ENCODE results near the gene WRNIP1. TPM values are rescaled to one million over a fixed set of nuclear protein-coding genes. Genes with fewer than 3 reads are reported as not detected.

The WRNIP1 gene
- total and polyA plus RNA-seq, 11 donors, result 32.1 to 64.1 (median 34.7) TPM

DNA sequence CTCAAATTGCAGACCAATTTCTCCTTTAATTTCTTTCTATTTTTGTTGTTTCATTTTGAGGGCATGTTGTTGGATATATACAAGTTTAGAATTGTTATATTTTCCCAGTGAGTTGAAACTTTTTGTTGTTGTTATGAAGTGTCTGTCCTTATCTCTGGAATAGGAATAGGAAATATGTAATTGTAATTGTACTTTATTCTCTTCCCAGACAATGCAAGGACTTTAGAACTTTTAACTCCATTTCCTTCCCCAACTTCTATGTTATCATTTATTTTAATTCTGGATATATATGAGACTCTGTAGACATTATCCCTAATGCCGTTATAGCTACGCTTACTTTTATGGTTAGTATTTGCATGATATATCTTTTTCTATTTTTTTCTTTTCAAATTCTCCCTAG lies 64.1 kb downstream of the WRNIP1 start:
- Histone ChIP-seq H3K27me3 (no peaks in the 10 kb centered on the region), H3K36me3 (peaks cover 0 to 35% (median 12%) of the 10 kb centered on the region in 9 donors), H3K4me3 (no peak overlapping the region), H3K9me3 (no peaks in the 10 kb centered on the region), H3K4me1 (peaks cover 0 to 8% (median 0%) of the 10 kb centered on the region in 12 donors), H3K27ac (no peak overlapping the region)
- ATAC-seq (no peak), DNase-seq (no peak)
- WGBS, 4 donors, result 86 to 93% (median 90%) methylated on average over 2 of the region's 2 CpGs
- TF ChIP-seq, protein P1, sequence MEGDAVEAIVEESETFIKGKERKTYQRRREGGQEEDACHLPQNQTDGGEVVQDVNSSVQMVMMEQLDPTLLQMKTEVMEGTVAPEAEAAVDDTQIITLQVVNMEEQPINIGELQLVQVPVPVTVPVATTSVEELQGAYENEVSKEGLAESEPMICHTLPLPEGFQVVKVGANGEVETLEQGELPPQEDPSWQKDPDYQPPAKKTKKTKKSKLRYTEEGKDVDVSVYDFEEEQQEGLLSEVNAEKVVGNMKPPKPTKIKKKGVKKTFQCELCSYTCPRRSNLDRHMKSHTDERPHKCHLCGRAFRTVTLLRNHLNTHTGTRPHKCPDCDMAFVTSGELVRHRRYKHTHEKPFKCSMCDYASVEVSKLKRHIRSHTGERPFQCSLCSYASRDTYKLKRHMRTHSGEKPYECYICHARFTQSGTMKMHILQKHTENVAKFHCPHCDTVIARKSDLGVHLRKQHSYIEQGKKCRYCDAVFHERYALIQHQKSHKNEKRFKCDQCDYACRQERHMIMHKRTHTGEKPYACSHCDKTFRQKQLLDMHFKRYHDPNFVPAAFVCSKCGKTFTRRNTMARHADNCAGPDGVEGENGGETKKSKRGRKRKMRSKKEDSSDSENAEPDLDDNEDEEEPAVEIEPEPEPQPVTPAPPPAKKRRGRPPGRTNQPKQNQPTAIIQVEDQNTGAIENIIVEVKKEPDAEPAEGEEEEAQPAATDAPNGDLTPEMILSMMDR (IDR thresholded peaks at IDR 0.05), result no peak
- TF ChIP-seq POLR2A (IDR thresholded peaks at IDR 0.05), result no peak
- intact Hi-C loops (cut with DNase I), result no loop called here

DNA sequence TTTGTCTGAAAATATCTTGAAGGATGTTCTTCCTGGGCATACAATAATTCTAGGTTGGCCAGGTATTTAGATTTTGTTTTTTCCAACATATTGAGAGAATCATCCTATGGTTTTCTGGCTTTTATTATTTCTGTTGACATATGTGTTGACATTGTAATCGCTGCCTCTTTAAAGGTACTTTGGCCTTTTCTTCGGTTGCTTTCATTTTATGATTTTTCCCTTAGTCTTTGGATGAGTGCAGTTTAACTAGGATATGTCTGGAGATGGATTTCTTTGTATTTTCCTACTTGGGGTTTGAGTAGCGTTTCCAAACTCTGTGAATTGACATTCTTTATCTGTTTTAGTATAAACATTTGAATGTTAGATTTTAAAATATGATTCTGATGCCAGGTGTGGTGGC lies 65.0 kb downstream of the WRNIP1 start:
- H3K4me3 ChIP-seq, result no peak overlapping the region
- no peaks in the 10 kb centered on the region for H3K9me3 ChIP-seq
- DNase-seq (no peak), ATAC-seq (no peak)
- TF ChIP-seq, protein P1 (IDR thresholded peaks at IDR 0.05), result no peak
- no peak for TF ChIP-seq POLR2A (IDR thresholded peaks at IDR 0.05)
- H3K27ac ChIP-seq, result no peak overlapping the region
- peaks cover 0 to 8% (median 0%) of the 10 kb centered on the region in 12 donors for H3K4me1 ChIP-seq
- 92 to 97% (median 95%) methylated on average over 3 of the region's 3 CpGs for WGBS, 4 donors
- intact Hi-C loops (cut with DNase I), result no loop called here
- no peaks in the 10 kb centered on the region for H3K27me3 ChIP-seq
- peaks cover 0 to 44% (median 21%) of the 10 kb centered on the region in 9 donors for H3K36me3 ChIP-seq

DNA sequence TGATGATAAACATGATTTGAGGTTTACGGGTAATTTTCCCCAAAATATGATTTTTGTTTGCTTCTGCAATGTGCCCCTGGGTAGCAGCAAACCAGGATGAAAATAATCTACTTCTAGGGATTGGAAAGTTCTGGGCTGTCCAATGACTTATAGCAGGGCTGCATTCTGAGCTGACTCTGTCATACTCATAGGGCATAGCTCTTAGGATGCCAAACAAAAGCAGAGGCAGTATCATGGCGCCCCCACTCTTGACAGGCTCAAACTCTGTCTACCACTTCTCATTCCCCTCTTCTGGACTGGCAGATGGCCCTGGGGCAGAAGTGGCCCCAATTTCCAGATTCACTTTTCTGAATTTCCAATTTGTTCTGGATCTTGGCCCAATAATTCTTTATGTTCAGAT lies 66.2 kb downstream of the WRNIP1 start:
- peaks cover 0 to 8% (median 0%) of the 10 kb centered on the region in 12 donors for H3K4me1 ChIP-seq
- H3K36me3 ChIP-seq, result peaks cover 0 to 56% (median 33%) of the 10 kb centered on the region in 9 donors
- H3K27me3 ChIP-seq, result no peaks in the 10 kb centered on the region
- no peak for TF ChIP-seq POLR2A (IDR thresholded peaks at IDR 0.05)
- TF ChIP-seq, protein P1 (IDR thresholded peaks at IDR 0.05), result no peak
- WGBS, 4 donors, result 92 to 99% (median 97%) methylated on average over 2 of the region's 2 CpGs
- H3K27ac ChIP-seq, result no peak overlapping the region
- intact Hi-C loops (cut with DNase I), result loop anchor here in 1 of 10 donors (1.0 kb wide), 1 partner anchor 12 kb away; no protein-coding TSS in a partner anchor
- no peak overlapping the region for H3K4me3 ChIP-seq
- peak in 3 of 4 donors; percentile 23 to 57 (median 36) for ATAC-seq
- DNase-seq, result no peak
- no peaks in the 10 kb centered on the region for H3K9me3 ChIP-seq

DNA sequence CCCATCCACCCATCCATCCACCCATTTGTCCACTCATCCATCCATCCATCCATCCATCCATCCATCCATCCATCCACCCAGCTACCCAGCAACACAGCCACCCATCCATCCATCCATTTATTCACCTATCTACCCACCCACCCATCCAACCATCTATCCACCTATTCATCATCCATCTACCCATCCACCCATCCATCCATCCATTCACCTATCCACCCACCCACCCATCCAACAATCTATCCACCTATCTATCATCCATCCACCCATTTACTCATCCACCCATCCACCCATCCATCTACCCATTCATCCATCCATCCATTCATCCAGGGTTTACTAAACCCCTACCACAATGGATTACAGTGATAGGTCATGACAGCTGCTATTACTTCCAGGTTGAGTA lies 69.1 kb downstream of the WRNIP1 start:
- ATAC-seq (no peak), DNase-seq (no peak)
- Histone ChIP-seq H3K36me3 (peaks cover 0 to 82% (median 62%) of the 10 kb centered on the region in 9 donors), H3K9me3 (no peaks in the 10 kb centered on the region), H3K27ac (no peak overlapping the region), H3K4me1 (peaks cover 0 to 24% (median 3%) of the 10 kb centered on the region in 12 donors), H3K27me3 (no peaks in the 10 kb centered on the region), H3K4me3 (no peak overlapping the region)
- intact Hi-C loops (cut with DNase I), result no loop called here
- TF ChIP-seq, protein P1 (IDR thresholded peaks at IDR 0.05), result no peak
- TF ChIP-seq POLR2A (IDR thresholded peaks at IDR 0.05), result no peak

Other genes with a start within 250 kb of the WRNIP1 start
- gene MYLK4, start 14.5 kb upstream of the WRNIP1 start, total RNA-seq, result 1 to 10 TPM in 3 of 9 donors, under 1 TPM in 6; 0.28 to 1.6 (median 0.80) TPM
- under 1 TPM; 0.14 to 0.38 TPM for gene MYLK4, start 14.5 kb upstream of the WRNIP1 start, polyA plus RNA-seq
- gene SERPINB1, start 76.5 kb downstream of the WRNIP1 start, total RNA-seq, result 10 to 100 TPM; 15.6 to 55.6 (median 23.0) TPM
- 10 to 100 TPM; 15.4 to 20.4 TPM for gene SERPINB1, start 76.5 kb downstream of the WRNIP1 start, polyA plus RNA-seq
- gene SERPINB9, start 137.9 kb downstream of the WRNIP1 start, total RNA-seq, result 10 to 100 TPM in 1 of 9 donors, 1 to 10 TPM in 8; 2.1 to 16.7 (median 5.4) TPM
- 1 to 10 TPM; 2.1 to 2.7 TPM for gene SERPINB9, start 137.9 kb downstream of the WRNIP1 start, polyA plus RNA-seq
- 100 to 1,000 TPM; 168 to 246 (median 188) TPM for gene SERPINB6, start 206.2 kb downstream of the WRNIP1 start, total RNA-seq
- gene SERPINB6, start 206.2 kb downstream of the WRNIP1 start, polyA plus RNA-seq, result 100 to 1,000 TPM; 146 to 157 TPM
- gene NQO2, start 234.5 kb downstream of the WRNIP1 start, total RNA-seq, result 10 to 100 TPM; 37.0 to 76.0 (median 62.8) TPM
- 10 to 100 TPM; 40.8 to 85.4 TPM for gene NQO2, start 234.5 kb downstream of the WRNIP1 start, polyA plus RNA-seq